Stimulated activated CD8-positive, alpha-beta memory T cell treated with anti-CD3 and anti-CD28 coated beads, Interleukin-15, amount 100 ng/mL, for 1 hour (primary cell): Measurements from ENCODE around the gene P4HTM.

Experiments
- DNase-seq: peaks from one replicate; pipeline ENCODE4 v3.0.0-alpha.2; 2020; ENCODE audit warnings: low read depth

Gene P4HTM

GRCh38 chr3:48989796-48990635, at the start of gene P4HTM:
Gene P4HTM, plus strand, starts transcription at chr3:48990241. Its CDS starts 16 bp downstream, at chr3:48990257.
- peak; percentile 58 for DNase-seq

- DNase-seq: no peak
Observed at GRCh38 chr3:48945432-48945831, 44.6 kb upstream of the P4HTM start.

- no peak for DNase-seq
Observed at GRCh38 chr3:48945891-48946549, 44.0 kb upstream of the P4HTM start.

- DNase-seq: no peak
Observed at GRCh38 chr3:48949376-48949717, 40.7 kb upstream of the P4HTM start.

GRCh38 chr3:48950051-48950450, 40.0 kb upstream of the P4HTM start:
- DNase-seq: no peak

- no peak for DNase-seq
Observed at GRCh38 chr3:48951764-48952163, 38.3 kb upstream of the P4HTM start.

- DNase-seq: peak; percentile 13
Observed at GRCh38 chr3:48952510-48953118, 37.4 kb upstream of the P4HTM start.

GRCh38 chr3:48957006-48957705, 32.9 kb upstream of the P4HTM start:
- DNase-seq: no peak

- DNase-seq: no peak
Observed at GRCh38 chr3:48960841-48961413, 29.1 kb upstream of the P4HTM start.

- DNase-seq: no peak
Observed at GRCh38 chr3:48962340-48962739, 27.7 kb upstream of the P4HTM start.

GRCh38 chr3:48962939-48963338, 27.1 kb upstream of the P4HTM start:
- no peak for DNase-seq

- no peak for DNase-seq
Observed at GRCh38 chr3:48963591-48963990, 26.4 kb upstream of the P4HTM start.

- no peak for DNase-seq
Observed at GRCh38 chr3:48966367-48966766, 23.7 kb upstream of the P4HTM start.

GRCh38 chr3:48966876-48967361, 23.1 kb upstream of the P4HTM start:
- DNase-seq: no peak

- DNase-seq: no peak
Observed at GRCh38 chr3:48970586-48970985, 19.5 kb upstream of the P4HTM start.

GRCh38 chr3:48974076-48974864, 15.8 kb upstream of the P4HTM start:
- DNase-seq: no peak

- no peak for DNase-seq
Observed at GRCh38 chr3:48979451-48979850, 10.6 kb upstream of the P4HTM start.

GRCh38 chr3:48980295-48980694, 9.7 kb upstream of the P4HTM start:
- no peak for DNase-seq

- no peak for DNase-seq
Observed at GRCh38 chr3:48982016-48982415, 8.0 kb upstream of the P4HTM start.

GRCh38 chr3:48982686-48983085, 7.4 kb upstream of the P4HTM start:
- DNase-seq: no peak

- no peak for DNase-seq
Observed at GRCh38 chr3:48983096-48983495, 6.9 kb upstream of the P4HTM start.
